Transverse colon (tissue), 4 donors: ENCODE measurements around the gene NLRP10.

Source experiments
- CTCF ChIP-seq, 5 experiments: fragments of 200-600 bp in 3 of 5; fragments of 450-650 bp in 2 of 5; sonication (generic) in 3 of 5; IDR thresholded peaks; 1 replicate in 2 of 5; 2 replicates in 3 of 5; pipeline ENCODE4 v1.5.1; 2016 to 2017; ENCODE audit warnings: antibody characterized with exemption in 5 of 5, inconsistent platforms in 3 of 5, mild to moderate bottlenecking in 2 of 5, moderate library complexity in 1 of 5
- EP300 ChIP-seq: sonication (generic); formaldehyde crosslinking; IDR thresholded peaks from one replicate; pipeline ENCODE4 v1.6.1; 2017; ENCODE audit warnings: antibody characterized with exemption, low read depth
- POLR2A ChIP-seq: fragments of 450-650 bp; IDR thresholded peaks from one replicate; pipeline ENCODE4 v1.6.1; 2016; ENCODE audit warnings: antibody characterized with exemption, mild to moderate bottlenecking, moderate library complexity
- POLR2AphosphoS5 ChIP-seq, 3 donors: sonication (generic); formaldehyde crosslinking; IDR thresholded peaks; one replicate each; pipeline ENCODE4 v1.6.1; 2016; ENCODE audit warnings: antibody characterized with exemption in 3 of 3

GRCh38 chr11:8003187-8003586, 37.9 kb upstream of the NLRP10 start:
- TF ChIP-seq POLR2A (no peak), CTCF (IDR thresholded peaks at IDR 0.05) (no peak), POLR2AphosphoS5 (IDR thresholded peaks at IDR 0.05) (no peak), EP300 (no peak)
